Measurements from ENCODE around the gene AGK.

Gene AGK

DNA sequence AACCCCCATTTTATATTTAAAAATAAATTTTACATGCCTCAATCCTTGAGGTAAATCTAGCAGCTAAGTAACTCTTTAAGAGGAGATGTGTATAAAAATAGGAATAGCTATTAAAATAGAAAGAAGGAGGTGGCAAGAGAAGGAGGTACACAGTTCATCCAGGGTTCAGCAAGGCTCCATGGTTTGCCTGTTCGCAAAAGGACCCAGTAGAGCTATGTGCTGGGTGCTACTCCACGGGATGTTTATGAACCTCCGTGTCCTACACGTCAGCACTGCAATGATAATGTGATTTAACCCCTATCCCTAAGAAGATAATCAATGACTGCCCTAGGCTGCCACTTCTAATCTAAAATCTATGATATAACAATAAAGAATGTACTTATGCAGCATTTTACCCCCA, 151.7 kb downstream of the AGK start:
- TF ChIP-seq, protein P1, sequence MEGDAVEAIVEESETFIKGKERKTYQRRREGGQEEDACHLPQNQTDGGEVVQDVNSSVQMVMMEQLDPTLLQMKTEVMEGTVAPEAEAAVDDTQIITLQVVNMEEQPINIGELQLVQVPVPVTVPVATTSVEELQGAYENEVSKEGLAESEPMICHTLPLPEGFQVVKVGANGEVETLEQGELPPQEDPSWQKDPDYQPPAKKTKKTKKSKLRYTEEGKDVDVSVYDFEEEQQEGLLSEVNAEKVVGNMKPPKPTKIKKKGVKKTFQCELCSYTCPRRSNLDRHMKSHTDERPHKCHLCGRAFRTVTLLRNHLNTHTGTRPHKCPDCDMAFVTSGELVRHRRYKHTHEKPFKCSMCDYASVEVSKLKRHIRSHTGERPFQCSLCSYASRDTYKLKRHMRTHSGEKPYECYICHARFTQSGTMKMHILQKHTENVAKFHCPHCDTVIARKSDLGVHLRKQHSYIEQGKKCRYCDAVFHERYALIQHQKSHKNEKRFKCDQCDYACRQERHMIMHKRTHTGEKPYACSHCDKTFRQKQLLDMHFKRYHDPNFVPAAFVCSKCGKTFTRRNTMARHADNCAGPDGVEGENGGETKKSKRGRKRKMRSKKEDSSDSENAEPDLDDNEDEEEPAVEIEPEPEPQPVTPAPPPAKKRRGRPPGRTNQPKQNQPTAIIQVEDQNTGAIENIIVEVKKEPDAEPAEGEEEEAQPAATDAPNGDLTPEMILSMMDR (IDR thresholded peaks at IDR 0.05; ENCODE audit: low read depth, low read length): no peak
- DNase-seq (ENCODE audit: low read depth, low spot score): no peak
- in situ Hi-C loops (cut with HindIII; ENCODE audit: low sequenced_read_pairs): no loop called here
- H3K4me3 ChIP-seq (ENCODE audit: low read depth, low read length): no peak overlapping the region

DNA sequence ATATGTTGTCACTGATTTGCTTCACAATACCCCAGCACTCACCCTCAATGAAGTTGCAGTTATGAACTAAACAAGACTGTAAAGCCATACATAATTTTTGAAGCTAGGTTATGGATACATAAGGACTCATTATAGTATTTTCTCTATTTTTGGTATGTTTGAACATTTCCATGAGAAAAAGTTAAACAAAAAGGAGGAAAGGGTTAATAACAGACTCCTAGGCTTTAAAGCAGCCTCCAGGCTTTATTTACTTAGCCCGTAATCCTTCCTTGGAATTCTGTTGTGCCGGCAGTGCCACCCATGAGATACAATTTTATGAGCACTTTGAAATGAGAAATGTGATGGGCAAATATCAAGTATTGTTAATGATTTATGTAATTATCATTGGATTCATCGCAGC, 152.9 kb downstream of the AGK start:
- TF ChIP-seq, protein P1 (IDR thresholded peaks at IDR 0.05; ENCODE audit: low read depth, low read length): no peak
- in situ Hi-C loops (cut with HindIII; ENCODE audit: low sequenced_read_pairs): no loop called here
- DNase-seq (ENCODE audit: low read depth, low spot score): no peak
- H3K4me3 ChIP-seq (ENCODE audit: low read depth, low read length): no peak overlapping the region

DNA sequence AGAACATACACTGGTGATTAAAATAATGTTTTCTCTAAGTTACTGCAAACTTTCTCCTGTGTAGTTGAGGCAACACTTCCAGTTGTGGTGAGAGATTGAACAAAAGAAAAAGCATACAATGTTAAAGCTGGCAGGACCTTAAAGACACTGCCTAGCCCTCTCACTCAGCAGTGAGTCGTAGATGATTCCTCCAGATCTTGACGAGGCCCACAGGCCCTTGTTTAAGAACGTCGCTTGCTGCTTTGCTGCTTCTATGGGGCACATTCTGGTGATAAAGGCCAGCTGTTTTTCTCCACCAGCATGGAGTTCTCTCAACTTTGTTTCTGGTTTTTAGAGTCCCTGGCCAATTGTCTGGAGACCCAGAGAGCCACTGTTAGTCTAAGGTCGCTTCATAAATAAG, 153.5 kb downstream of the AGK start:
- no peak for DNase-seq (ENCODE audit: low read depth, low spot score)
- in situ Hi-C loops (cut with HindIII; ENCODE audit: low sequenced_read_pairs): no loop called here
- H3K4me3 ChIP-seq (ENCODE audit: low read depth, low read length): no peak overlapping the region
- TF ChIP-seq, protein P1 (IDR thresholded peaks at IDR 0.05; ENCODE audit: low read depth, low read length): no peak

Data from astrocyte of the spinal cord (primary cell).